ELF-1 (cell line): ENCODE results near the gene ZER1.
A peak's percentile ranks its signal among the peaks of the same experiment; 100 is the strongest.
"Not testable (repeated sequence)": the region's sequence is repeated elsewhere in the genome, so short reads cannot be mapped to it uniquely, and the experiment has no call there.

ENCODE experiments used
- DNase-seq: peaks from one replicate; pipeline ENCODE4 v3.0.0-alpha.2; 2016; ENCODE audit warnings: low read depth, low spot score

Gene ZER1

DNA sequence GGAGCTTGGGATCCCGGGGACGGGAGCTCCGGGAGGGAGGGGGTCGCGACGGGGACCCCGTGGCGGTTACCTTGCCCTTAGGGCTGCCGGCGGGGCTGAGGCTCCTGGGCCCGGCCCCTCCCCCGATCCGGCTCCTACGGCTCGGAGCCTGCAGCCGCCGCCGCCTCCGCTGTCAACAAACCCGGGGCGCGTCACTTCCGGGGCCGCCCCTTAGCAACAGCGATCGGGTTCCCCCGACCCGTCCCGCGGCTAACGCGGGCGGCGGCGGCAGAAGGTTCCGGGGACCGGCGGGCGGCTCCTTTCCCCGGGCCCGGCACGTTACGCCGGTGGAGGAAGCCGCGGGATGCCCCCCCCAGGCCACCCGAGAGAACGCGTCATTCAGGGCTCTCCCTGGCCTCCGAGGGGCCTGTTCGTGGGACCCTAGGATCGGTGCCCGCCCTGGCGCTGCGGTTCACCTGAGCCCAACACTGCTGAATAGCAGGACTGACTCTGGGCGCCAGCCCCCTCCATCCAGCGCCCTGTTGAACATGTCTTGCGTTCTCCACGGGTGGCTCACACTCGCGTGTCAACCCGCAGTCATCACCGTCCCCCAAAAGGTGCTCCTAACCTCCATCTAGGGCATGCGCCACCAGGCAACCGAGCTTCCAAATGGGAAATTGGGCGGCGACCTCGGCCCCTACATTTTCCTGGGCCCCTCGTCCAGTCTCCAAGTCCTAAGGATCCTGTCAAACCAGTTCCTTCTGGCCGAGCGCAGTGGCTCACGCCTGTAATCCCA, at the start of gene ZER1:
TSS of gene ZER1 (minus strand) at position 183 of the 775 bp plus-strand sequence. CDS start 16,362 bp downstream, outside the sequence.
- DNase-seq: peak; percentile 92

- no peak for DNase-seq
Measured at GRCh38 chr9:128820665-128821583, 49.2 kb upstream of the ZER1 start.

DNA sequence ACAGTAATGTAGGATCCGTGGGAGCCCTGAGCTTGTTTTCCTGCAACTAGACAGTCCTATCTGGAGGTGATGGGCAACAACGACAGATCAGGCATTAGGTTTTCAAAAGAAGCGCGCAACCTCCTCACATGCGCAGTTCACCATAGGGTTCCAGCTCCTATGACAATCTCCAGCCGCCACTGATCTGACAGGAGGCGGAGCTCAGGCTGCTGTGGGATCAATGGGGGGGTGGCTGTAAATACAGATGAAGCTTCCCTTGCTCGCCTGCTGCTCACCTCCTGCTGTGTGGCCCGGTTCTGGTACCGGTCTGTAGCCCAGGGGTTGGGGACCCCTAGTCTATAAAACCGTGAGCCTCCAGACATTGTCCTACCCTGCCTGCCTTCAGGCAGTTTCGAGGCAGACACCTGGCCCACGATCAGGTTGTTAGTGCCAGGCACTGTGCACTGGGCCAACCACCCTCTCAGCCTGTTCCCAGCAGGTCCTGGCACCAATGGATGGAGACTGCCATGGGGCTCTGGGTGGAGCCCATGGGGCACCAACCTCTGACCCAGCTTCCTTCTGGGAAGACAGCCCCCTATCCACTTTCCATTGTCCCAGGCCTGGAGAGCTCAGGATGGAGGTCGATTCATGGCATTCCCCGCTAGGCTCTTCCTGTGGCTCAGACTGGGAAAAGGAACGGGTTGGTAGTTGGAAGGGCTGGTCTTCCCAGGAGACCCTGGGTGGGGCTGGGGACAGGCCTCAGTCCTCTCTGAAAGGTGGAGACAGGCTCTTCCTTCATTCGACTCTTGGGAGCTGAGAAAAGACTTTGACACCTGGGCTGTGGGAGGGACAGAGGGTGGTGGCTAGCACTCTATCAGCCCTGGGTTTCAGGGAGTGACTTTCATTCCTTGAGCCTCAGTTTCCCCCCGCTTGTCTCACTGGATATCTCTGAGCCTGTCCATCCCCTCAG, 48.3 kb upstream of the ZER1 start:
- peak; percentile 79 for DNase-seq

DNA sequence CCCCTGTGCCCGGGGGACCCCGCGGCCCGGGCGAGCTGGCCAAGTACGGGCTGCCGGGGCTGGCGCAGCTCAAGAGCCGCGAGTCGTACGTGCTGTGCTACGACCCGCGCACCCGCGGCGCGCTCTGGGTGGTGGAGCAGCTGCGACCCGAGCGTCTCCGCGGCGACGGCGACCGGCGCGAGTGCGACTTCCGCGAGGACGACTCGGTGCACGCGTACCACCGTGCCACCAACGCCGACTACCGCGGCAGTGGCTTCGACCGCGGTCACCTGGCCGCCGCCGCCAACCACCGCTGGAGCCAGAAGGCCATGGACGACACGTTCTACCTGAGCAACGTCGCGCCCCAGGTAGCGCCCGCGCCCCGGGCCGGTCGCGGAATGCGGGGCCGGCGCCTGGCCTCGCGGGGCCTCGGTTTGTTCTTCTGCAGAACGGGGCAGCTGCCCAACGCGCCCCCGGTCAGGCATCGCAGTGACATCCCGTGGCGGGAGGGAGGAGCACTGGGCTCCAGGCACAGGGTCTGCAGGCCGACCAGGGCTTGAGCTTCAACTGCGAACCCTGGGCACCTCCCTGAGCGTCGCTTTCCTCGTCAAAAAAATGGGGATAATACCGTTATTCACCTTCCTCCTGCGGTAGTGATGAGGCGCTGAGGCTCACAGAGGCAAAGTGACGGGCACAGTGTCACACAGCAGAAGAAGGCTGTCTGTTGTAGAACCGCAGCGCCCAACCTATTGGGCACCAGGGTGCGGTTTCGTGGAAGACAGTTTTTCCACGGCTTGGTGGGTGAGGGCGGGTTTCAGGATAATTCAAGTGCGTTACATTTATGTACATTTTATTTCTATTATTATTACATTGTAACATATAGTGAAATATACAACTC, 47.4 kb upstream of the ZER1 start:
- DNase-seq: peak; percentile 51

GRCh38 chr9:128818099-128818838, 46.5 kb upstream of the ZER1 start, which contains the start of gene ENDOG:
TSS of gene ENDOG (plus strand) at chr9:128818500. CDS start at chr9:128818685, 185 bp downstream.
- DNase-seq: peak; percentile 99

DNA sequence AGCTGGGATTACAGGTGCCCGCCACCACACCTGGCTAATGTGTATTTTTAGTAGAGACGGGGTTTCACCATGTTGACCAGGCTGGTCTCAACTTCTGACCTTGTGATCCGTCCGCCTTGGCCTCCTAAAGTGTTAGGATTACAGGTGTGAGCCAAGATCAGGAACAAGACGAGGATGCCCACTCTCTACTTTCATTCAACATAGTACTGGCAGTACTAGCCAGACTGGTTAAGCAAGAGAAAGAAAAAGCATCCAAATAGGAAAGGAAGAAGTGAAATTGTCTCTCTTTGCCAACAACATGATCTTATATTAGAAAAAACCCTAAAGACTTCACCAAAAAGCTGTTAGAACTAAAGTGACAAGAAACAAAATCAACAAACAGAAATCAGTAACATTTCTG, 39.1 kb upstream of the ZER1 start:
- DNase-seq: no peak

GRCh38 chr9:128809831-128810230, 38.1 kb upstream of the ZER1 start:
- DNase-seq: no peak

DNA sequence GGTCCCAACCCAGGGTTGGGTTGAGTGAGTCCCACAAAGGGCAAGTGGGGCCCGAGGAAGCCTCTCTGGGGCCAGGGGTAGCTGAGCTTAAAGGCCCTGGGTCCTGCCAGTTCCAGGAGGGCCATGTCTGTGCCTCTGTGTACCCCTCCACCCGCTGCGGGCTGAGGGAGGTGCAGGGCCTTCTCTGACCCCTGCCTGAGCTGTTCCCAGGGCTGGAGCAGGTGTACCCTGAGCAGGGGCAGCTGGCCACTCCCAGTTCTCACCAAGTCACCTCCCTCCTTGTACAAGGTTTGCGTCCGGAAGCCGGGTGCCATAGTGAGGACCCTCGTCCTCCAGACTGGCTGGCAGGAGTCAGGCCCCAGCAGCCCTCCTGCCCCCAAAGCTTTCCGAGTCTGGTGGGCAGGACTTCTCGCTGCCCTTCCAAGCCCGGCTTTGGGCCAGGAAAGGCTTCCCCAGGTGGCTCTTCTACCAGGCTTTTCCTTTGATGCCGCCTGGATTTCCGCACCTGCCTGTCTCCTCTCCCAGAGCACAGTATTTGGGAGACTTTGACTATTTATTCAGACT, 37.4 kb upstream of the ZER1 start:
- DNase-seq: no peak

- DNase-seq: no peak
Measured at GRCh38 chr9:128808543-128808942, 36.8 kb upstream of the ZER1 start.

DNA sequence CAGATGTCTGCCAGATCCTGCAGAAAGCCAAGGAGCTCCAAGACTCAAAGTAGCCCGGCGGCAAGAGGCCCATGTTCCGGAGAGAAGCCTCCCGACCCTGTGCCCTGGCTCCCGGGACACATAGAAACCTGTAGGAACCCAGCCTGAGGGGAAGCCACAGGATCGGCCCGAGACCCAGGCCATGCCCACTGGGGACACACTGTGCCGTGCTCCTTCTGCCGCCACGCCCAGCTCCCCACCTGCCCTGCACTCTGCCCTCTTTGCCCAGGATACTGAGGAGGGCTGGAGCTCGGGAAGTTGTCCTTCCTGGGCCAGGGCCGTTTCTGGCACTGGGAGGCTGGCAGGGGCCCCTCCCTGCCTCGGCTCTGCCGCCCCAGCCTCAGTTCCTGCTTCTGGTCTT, 36.1 kb upstream of the ZER1 start:
- no peak for DNase-seq

DNA sequence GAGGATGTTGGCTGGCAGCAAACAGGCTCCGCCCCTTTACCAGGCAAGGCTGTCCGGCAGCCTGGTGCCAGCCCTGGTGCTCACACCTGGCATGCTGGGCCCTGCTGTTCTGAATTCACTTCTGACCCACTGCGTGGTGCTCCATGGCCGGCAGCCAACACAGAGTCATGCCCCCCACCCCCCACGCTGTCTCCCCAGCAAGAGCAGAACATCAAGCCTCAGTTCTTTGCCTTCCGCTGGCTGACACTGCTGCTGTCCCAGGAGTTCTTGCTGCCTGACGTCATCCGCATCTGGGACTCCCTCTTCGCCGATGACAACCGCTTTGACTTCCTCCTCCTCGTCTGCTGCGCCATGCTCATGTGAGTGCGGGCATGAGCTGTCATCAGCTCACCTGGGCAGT, 33.9 kb upstream of the ZER1 start:
- no peak for DNase-seq

- no peak for DNase-seq
Measured at GRCh38 chr9:128802482-128802881, 30.8 kb upstream of the ZER1 start.

- no peak for DNase-seq
Measured at GRCh38 chr9:128800061-128800460, 28.3 kb upstream of the ZER1 start.

DNA sequence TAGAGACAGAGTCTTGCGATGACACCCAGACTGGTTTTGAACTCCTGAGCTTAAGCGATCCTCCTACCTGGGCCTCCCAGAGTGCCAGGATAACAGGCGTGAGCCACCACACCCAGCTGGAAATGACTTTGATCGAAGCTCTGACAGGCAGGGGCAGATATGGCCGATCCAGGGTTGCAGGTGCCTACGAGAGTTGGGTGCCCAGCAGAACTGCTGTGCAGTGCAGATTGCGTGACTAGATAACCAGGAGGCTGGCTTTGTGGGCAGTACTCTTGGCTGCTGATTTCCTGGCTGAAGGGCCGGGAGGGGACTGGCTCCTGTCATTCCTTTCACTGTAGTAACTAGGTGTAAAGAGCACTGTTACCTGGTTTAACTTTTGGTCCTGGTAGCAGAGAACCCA, 27.2 kb upstream of the ZER1 start:
- DNase-seq: no peak

DNA sequence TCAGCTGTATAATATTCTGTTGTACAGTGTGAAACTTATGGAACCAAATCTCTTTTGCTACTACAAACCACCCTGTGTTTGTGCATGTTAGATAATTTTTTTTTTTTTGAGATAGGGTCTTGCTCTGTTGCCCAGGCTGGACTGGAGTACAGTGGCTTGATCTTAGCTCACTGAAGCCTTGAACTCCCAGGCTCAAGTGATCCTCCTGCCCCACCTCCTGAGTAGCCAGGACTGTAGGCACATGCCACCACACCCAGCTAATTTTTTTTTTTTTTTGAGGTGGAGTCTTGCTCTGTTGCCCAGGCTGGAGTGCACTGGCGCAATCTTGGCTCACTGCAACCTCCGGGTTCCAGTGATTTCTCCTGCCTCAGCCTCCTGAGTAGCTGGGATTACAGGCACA, 23.2 kb upstream of the ZER1 start:
- not testable (repeated sequence) for DNase-seq

DNA sequence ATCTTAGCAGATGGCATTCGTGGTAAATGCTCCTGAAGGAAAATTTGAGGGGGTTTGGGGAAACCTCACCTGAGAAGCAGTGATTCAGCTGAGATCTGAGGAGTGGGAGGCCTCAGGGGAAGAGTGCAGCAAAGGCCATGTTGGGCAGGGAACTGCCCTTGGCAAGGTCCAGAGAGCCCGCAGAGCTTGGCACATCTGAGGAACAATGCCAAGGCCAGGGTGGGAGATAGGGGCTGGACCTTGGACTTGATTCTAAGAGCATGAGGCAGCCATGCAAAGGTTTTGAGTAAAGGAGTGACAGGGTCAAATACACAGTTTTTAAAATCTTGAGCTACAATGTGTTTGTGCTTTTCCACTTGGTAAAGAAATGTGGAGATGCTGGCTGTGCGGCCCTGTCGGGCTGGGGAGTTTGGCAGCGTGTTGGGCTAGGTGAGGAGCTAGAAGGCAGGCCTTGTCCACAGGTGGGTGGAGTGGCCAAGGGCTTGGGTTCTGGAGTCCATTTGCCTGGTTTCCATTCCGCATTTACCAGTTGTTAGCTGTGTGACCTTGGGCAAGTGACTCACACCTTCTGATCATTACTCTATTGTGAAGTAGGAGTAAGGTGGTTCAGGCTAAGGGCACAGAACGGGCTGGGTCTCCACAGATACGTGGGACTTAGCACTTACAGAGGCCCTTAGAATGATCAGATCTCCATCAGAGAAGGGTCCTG, 21.4 kb upstream of the ZER1 start:
- DNase-seq: no peak

DNA sequence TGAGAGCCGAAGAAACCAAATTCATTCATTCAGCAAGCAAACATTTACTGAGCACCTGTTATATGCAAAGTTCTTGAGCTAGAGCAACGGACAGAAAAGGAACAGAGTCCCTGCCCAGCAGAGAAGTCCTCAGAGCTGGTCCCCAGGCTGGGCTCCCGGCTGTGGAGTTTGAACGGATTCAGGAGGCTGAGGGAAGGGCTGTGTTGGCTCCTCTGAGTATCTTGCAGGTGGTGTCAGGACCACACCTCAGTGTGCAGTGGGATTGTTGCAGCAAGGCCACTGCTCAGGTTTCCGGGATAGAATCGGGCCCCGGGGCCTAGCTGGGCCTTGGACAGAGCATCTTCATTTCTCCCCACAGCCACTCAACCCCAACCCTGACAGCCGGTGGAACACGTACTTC, 20.4 kb upstream of the ZER1 start:
- no peak for DNase-seq

DNA sequence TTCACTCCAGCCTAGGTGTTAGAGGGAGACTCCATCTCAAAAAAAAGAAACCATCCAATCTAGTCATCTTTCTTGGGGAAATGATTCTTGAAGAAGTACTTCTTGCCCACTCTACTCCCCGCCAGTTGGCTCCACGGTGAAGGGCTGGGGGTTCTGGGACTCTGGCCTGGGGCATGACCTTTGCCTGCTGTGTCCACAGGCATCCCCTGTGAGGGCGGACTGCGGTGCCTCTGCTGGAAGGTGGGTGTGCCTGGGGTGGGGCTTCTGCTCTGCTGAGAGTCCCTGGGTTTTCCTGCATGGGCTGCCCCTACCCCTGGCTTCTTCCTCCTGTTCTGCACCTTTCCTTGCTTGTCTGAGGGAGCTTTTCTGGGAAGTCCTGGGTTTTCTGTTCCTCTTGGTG, 18.8 kb upstream of the ZER1 start:
- no peak for DNase-seq

GRCh38 chr9:128788445-128788844, 16.7 kb upstream of the ZER1 start:
- no peak for DNase-seq
